Panc1 (cell line): ENCODE data around the gene KRT2. TPM values are rescaled to one million over a fixed set of nuclear protein-coding genes. Genes with fewer than 3 reads are reported as not detected.

Experiments used
- ATAC-seq: fragments of 200-7000 bp; cut with Tn5 transposase; 2 replicates; pipeline ENCODE4 v1.9.1; 2020; ENCODE audit warnings: mild to moderate bottlenecking, moderate library complexity
- BruUV-seq: library from RNA; stranded (reverse); fragments of 400-500 nt; replicated peaks from 2 replicates; lab custom pipeline; 2021; lab: Mats Ljungman, UMichigan
- CTCF ChIA-PET: fragments of 300-600 bp; sonication (Branson Sonifier 250); formaldehyde crosslinking; loops from one replicate; lab custom pipeline; 2022; ENCODE audit warnings: antibody characterized with exemption; lab: Charles Lee
- POLR2A ChIA-PET: fragments of 300-600 bp; sonication (Branson Sonifier 250); formaldehyde crosslinking; loops from one replicate; lab custom pipeline; 2022; ENCODE audit warnings: antibody characterized with exemption; lab: Charles Lee
- DNase-seq: peaks from one replicate; pipeline ENCODE4 v3.0.0-alpha.2; 2010; ENCODE audit warnings: low read depth, low spot score
- H3K27ac ChIP-seq: 2 replicates; pipeline ENCODE4 v1.5.1; 2011; ENCODE audit warnings: mild to moderate bottlenecking, low read length, inconsistent platforms
- H3K27me3 ChIP-seq: fragments of 200-500 bp; sonication (Bioruptor generic); 2 replicates; pipeline ENCODE4 v1.6.0; 2014; ENCODE audit warnings: low read length, inconsistent platforms; ENCODE audit not compliant: control insufficient read depth, insufficient read depth
- H3K36me3 ChIP-seq: fragments of 200-500 bp; sonication (Bioruptor generic); 2 replicates; pipeline ENCODE4 v1.5.1; 2014; ENCODE audit warnings: inconsistent platforms, mild to moderate bottlenecking, low read length, moderate library complexity; ENCODE audit not compliant: control insufficient read depth, insufficient read depth
- H3K4me1 ChIP-seq: 2 replicates; pipeline ENCODE4 v1.5.1; 2011; ENCODE audit warnings: inconsistent platforms, mild to moderate bottlenecking, low read length, moderate library complexity; ENCODE audit not compliant: control insufficient read depth, insufficient read depth
- H3K4me3 ChIP-seq, 2 experiments: 2 replicates each; pipeline ENCODE4 v1.5.1; 2011 to 2012; ENCODE audit warnings: low read depth in 2 of 2, low read length in 2 of 2, mild to moderate bottlenecking in 2 of 2, inconsistent platforms in 1 of 2, moderate library complexity in 1 of 2
- H3K9me3 ChIP-seq: fragments of 200-500 bp; sonication (Bioruptor generic); 2 replicates; pipeline ENCODE4 v1.5.1; 2014; ENCODE audit warnings: low read depth, mild to moderate bottlenecking, inconsistent platforms, low read length, moderate library complexity; ENCODE audit not compliant: control insufficient read depth, insufficient read depth
- CTCF ChIP-seq: fragments of 450-650 bp; IDR thresholded peaks from 2 replicates; pipeline ENCODE4 v1.5.1; 2017; ENCODE audit warnings: mild to moderate bottlenecking
- POLR2AphosphoS5 ChIP-seq: IDR thresholded peaks from 2 replicates; pipeline ENCODE4 v1.6.1; 2012; ENCODE audit warnings: mild to moderate bottlenecking, low read depth, low read length, moderate library complexity
- REST ChIP-seq, 2 experiments: IDR thresholded peaks; 2 replicates each; pipeline ENCODE4 v1.6.1; 2011 to 2012; ENCODE audit warnings: low read depth in 2 of 2, control low read depth in 1 of 2, low read length in 1 of 2, mild to moderate bottlenecking in 1 of 2, moderate library complexity in 1 of 2; ENCODE audit not compliant: insufficient read depth in 1 of 2
- SIN3A ChIP-seq: IDR thresholded peaks from 2 replicates; pipeline ENCODE4 v1.6.1; 2012; ENCODE audit warnings: low read depth, mild to moderate bottlenecking, low read length, moderate library complexity, borderline replicate concordance; ENCODE audit not compliant: insufficient read depth
- TCF7L2 ChIP-seq: IDR thresholded peaks from 2 replicates; pipeline ENCODE4 v1.6.1; 2011; ENCODE audit warnings: mild to moderate bottlenecking, low read depth, low read length, inconsistent platforms
- in situ Hi-C: cut with HindIII; loops from 2 replicates; pipeline ENCODE4 v1.10.0; 2016; ENCODE audit warnings: low sequenced_read_pairs, low pct_unique_long_range_greater_than_20kb
- intact Hi-C: fragments of 100-400 bp; cut with micrococcal nuclease; formaldehyde crosslinking; loops from one replicate; pipeline ENCODE4 v1.10.0; 2022; ENCODE audit not compliant: unreplicated experiment
- total RNA-seq: library from RNA; stranded (reverse); gene quantifications from one replicate; pipeline ENCODE4 v1.2.1, GENCODE V29; 2021; ENCODE audit not compliant: unreplicated experiment

The KRT2 gene
- total RNA-seq, 1 experiment from 2014 or later, result 0.33 TPM

GRCh38 chr12:52655251-52655650, 3.2 kb upstream of the KRT2 start:
- H3K4me3 ChIP-seq, result no peak overlapping the region
- no TSS peak for BruUV-seq
- no peak overlapping the region for H3K27ac ChIP-seq
- H3K9me3 ChIP-seq, result no peaks in the 10 kb centered on the region
- CTCF ChIA-PET, result no interaction called here
- H3K27me3 ChIP-seq, result peaks cover 17% of the 10 kb centered on the region
- no peaks in the 10 kb centered on the region for H3K36me3 ChIP-seq
- ATAC-seq, result no peak
- no peak for DNase-seq
- peaks cover 5% of the 10 kb centered on the region; the same call in 1 of the 2 replicates for H3K4me1 ChIP-seq
- intact Hi-C loops (no loop called here), in situ Hi-C loops (no loop called here)
- TF ChIP-seq TCF7L2 (no peak), POLR2AphosphoS5 (no peak), CTCF (no peak), SIN3A (no peak), REST (IDR thresholded peaks at IDR 0.05; ENCODE audit: insufficient read depth in 1 of 2, low read depth in 2 of 2, low read length in 1 of 2) (no peak)
- POLR2A ChIA-PET, result no interaction called here

GRCh38 chr12:52650520-52651081, 1.4 kb downstream of the KRT2 start:
- TF ChIP-seq TCF7L2 (peak; percentile 71), CTCF (no peak)
- H3K27me3 ChIP-seq, result peaks cover 11% of the 10 kb centered on the region
- intact Hi-C loops (no loop called here), in situ Hi-C loops (no loop called here)
- H3K4me1 ChIP-seq, result peaks cover 5% of the 10 kb centered on the region; the same call in 1 of the 2 replicates
- ChIA-PET POLR2A (no interaction called here), CTCF (no interaction called here)
- ATAC-seq (peak; percentile 81), DNase-seq (no peak)
- no peaks in the 10 kb centered on the region for H3K36me3 ChIP-seq
- H3K4me3 ChIP-seq, result peak overlapping the region in 1 of 2 experiments; percentile 34; a peak in 1 of 4 replicates
- H3K9me3 ChIP-seq, result no peaks in the 10 kb centered on the region
- peak overlapping the region; percentile 12; the same call in 1 of the 2 replicates for H3K27ac ChIP-seq
- BruUV-seq, result no TSS peak
